ENCODE results near the gene ADGRG4.

DNA sequence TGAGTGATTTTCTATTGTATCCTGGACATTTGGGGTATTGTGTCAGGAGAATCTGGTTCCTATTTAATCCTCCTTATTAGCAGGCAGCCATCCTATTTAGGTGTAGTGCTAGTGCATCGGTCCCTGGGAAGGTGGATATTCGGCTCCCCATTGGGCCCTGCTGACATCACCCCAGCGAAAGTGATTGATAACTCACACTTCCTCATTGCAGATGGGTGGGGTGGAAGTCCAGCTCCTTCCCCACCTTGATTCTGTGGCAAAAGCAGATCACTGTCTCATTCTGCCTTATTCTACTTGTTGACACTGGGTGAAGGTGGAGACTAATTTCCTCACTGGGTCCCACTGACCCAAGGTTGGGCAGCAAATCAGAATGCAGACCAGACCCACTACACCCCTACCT, 163.8 kb downstream of the ADGRG4 start:
- TF ChIP-seq EP300 (IDR thresholded peaks at IDR 0.05) (no peak), CTCF (IDR thresholded peaks at IDR 0.05) (no peak), POLR2A (IDR thresholded peaks at IDR 0.05) (no peak), POLR2AphosphoS5 (IDR thresholded peaks at IDR 0.05) (no peak)

Measured in suprapubic skin (tissue), 4 donors.